ENCODE data around the gene USP3.

USP3 gene

DNA sequence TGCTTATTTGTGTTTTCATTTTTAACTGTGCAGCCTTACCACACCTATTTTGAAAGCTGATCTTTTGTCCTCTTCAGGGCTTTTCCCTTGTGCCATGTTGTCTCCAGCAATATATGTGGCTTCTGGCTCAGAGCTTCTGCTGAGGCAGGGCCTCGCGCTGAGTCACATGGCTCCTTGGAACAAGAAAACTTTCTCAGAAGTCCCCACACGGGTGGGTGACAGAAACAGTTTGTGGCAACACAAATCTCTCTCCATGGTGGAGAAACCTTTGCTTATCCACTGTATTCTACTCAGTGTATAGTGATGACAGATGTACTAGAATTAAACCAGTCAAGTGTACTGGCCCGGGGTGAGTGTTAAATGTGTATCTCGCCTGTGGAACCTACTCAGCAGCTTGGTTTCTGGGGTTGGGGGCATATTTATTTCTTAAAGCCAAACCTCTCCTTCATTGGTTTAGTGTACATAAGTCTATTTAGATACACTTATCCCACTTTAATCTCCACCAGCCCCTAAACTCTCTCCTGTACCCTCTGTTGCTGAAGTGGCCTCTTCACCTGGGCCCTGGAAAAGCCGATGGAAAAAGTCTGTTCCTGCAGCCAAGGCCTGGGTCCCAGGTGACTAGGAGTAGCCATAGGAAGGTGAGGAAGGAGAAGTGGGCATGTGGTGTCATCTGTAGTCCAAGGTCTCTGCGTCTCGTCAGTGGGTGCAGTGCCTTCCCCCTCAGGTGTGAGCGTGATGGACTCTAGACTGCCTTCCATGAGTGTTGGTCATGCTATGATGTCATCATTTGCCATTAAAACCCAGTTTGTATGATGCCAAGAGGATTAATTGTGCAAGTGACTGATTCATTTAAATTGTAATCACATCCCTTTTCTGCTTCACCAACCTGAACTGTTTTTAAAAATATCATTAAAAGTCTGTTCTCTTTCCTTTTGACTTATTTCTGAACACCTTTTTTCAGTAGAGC lies 89.6 kb downstream of the USP3 start:
- DNase-seq (ENCODE audit: low spot score), result no peak

- DNase-seq (ENCODE audit: low spot score), result no peak
Measured at GRCh38 chr15:63595065-63595464, 90.7 kb downstream of the USP3 start.

- no peak for DNase-seq (ENCODE audit: low spot score)
Measured at GRCh38 chr15:63595688-63596087, 91.3 kb downstream of the USP3 start.

DNA sequence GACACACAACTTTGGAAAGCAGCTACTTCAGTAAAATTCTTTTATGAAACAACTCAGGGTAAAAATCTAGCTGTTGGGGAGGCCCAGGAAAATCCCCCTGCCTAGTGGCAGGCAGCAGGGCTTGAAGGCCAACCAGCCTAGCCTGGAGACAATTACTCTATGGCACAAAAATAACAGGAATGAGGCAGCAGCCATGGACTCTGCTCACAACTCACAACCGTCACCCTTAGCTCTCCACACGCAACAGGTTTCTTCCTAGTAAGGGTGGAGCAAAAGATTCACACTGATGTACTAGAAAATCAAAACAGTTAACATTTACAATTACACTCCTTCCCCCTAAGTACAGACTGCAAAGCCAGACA lies 92.3 kb downstream of the USP3 start:
- DNase-seq (ENCODE audit: low spot score), result no peak

GRCh38 chr15:63597038-63597790 lies 92.8 kb downstream of the USP3 start, which contains the start of gene FBXL22:
FBXL22 (plus strand) TSS chr15:63597387; CDS start chr15:63597393, 6 bp downstream.
- no peak for DNase-seq (ENCODE audit: low spot score)

DNA sequence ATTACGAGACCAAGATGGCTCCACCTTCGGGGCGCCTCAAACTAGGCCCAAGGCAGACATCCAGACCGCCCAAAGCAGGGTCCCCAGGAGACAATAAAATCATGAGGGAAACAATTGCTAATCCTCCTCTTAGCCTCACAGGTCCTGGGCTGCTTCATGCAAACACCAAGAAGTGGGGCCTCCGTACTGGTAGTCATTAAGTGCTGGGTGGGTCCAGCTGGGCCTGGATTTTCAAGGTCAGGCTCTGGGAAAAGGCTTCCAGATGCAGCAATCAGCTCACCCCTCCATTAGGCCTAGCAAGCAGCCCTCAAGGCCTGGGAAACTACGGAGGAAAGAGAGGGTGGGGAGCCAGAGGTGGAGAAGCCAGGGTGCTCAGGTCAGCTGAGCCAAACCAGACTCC lies 93.4 kb downstream of the USP3 start:
- DNase-seq (ENCODE audit: low spot score), result no peak

GRCh38 chr15:63598473-63599400 lies 94.3 kb downstream of the USP3 start:
- no peak for DNase-seq (ENCODE audit: low spot score)

DNA sequence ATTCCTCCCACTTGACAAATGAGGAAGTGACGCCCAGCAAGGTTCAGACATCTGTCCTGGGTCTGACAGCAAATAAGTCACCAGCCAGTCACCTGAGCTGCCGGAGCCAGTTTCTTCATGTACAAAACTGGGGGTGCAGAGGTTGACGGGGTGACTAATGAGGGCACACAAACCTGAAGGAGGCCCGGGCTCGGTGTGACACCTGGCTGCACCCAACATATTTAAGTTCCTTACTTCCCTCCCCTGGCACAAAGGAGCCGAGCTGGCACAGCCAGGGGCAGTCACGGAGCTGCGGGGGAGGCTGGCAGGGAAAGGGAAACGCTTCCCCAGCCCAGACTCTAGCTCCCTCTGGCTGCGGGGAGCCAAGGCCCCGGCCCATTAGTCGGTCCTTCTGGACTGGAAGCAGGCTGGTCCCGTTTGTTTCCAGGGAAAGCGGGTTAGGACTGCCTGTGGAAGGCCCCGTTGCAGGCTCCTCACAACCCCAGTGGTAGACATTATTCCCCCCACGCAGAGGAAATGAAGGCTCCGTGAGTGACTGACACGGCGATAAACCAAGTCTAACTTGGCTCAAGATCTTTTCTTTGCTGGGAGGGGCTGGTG lies 95.1 kb downstream of the USP3 start:
- DNase-seq (ENCODE audit: low spot score), result peak; percentile 54

DNA sequence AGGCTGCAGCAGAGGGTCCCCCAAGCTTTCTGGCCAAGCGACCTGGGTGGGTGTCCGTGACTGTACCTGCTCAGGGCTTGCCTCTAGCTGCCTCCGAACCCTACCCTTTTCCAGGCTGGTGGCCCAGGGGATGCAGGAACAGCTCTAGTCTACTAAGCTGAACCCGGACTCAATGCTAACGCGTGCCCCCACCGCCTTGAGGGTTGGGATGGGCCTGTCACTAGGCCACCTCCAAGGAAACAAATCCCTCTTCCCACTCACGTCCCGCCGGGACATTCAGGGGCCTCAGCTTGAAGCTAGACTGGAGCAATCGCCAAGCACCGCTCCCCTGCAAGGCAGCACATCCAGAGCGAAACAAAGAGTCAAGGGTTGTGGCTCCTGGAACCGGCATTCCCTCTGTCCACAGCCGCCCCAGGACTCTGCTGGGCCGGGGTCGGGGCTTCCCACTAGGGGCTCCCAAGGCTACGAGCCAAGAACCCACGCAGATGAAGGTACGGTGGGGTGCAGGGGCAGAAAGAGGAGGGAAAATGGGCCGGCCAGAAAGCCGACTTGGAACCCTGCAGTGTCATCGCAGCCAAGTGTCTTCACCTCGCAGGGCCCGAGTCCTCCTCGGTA lies 95.7 kb downstream of the USP3 start:
- peak; percentile 60 for DNase-seq (ENCODE audit: low spot score)

- peak; percentile 86 for DNase-seq (ENCODE audit: low spot score)
Measured at GRCh38 chr15:63600616-63601025, 96.2 kb downstream of the USP3 start.

- no peak for DNase-seq (ENCODE audit: low spot score)
Measured at GRCh38 chr15:63601026-63601703, 96.8 kb downstream of the USP3 start.

- DNase-seq (ENCODE audit: low spot score), result peak; percentile 45
Measured at GRCh38 chr15:63601704-63602185, 97.4 kb downstream of the USP3 start.

DNA sequence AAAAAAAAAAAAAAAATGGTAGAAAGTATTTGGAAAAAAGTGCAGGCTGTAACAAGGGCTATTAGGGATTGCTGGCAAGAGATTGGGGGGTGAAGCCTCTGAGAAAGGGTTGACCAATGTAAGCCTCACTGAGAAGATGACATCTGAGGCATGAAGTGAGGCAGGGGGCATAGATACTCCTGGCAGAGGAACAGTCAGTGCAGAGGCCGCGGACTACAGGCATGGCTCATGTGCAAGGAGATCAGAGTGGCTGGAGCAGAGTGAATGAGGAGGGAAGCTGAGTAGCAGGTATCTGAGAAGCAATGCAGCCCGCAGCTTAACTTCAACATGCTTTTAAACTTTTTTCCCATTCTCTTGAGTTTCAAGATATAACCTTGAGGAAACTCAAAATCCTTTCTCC lies 98.2 kb downstream of the USP3 start:
- no peak for DNase-seq (ENCODE audit: low spot score)

DNA sequence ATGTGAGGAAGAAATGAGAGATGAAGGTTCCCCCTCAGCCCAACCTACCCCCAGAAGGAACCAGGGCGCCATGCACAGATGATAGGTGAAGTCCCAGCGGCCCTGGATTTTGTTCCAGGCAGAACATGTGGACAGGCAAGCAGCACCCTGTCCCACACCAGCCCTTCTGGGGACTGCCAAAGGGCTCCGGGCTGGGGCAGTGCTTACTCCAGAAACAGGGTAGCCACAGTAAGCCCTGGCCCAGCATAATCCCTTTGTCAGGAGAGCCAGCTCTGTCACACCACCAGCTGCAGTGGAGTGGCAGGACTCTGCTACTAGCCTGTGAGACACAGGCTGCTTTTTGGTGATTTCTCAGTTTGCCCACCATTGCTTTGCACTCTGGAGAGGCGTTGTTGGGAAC lies 99.1 kb downstream of the USP3 start:
- DNase-seq (ENCODE audit: low spot score), result no peak

- DNase-seq (ENCODE audit: low spot score), result no peak
Measured at GRCh38 chr15:63604281-63604680, 99.9 kb downstream of the USP3 start.

GRCh38 chr15:63605036-63605435 lies 100.6 kb downstream of the USP3 start:
- DNase-seq (ENCODE audit: low spot score), result no peak

- DNase-seq (ENCODE audit: low spot score), result no peak
Measured at GRCh38 chr15:63605816-63606215, 101.4 kb downstream of the USP3 start.

DNA sequence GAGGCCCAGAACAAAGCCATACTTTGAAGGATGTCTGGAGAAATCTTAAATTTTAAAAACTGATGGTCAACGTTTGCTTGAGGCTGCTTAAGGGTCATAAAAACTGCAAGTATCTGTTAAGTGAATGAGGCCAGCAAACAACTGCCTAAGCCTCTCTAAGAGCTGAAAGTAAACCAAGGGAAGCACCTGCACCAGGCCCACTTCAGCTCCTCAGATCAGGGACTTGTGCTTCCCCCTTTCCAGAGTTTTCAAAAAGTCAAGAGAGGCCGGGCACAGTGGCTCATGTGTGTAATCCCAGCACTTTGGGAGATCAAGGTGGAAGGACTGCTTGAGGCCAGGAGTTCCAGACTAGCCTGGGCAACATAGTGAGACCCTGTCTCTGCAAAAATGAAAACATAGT lies 101.9 kb downstream of the USP3 start:
- DNase-seq (ENCODE audit: low spot score), result no peak

DNA sequence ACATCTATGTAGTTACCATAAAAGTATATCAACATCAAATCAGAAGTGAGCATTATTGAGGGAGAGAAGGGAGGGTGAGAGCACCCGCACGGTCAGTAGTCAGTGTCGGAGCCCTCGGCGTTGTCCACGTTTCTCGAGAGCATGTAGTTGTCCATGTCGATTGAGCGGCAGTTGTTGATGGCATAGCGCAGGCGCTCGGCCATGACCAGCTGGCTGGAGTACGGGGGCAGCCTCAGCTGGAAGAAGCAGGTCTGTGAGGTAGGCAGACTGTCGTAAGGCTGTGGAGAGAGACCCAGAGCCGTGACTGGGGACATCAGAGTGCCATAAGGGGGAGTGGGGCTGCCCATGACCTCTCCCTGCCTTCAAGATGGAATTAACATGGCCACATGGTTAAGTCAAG lies 104.6 kb downstream of the USP3 start:
- no peak for DNase-seq (ENCODE audit: low spot score)

DNA sequence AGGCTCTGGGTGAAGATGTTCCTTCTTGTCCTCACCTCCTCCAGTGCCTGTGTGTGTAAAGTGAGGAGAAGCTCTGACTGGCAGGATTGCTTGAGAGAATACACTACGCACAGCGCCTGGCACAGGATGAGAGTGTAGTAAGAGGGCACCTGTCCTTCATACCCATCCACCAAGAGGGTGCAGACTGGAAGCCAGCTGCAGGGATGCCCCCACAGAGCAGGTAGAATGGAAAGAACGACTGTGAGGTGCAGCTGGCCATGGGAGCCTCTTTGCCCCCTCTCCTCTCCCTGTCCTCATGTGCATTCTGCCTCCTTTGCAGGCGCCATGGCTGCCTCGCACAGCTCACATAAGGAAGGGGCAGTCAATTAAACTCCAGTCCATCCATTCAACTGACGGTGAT lies 105.1 kb downstream of the USP3 start:
- DNase-seq (ENCODE audit: low spot score), result no peak
